ENCODE results near the gene STRC.
"Not testable (repeated sequence)": the region's sequence is repeated elsewhere in the genome, so short reads cannot be mapped to it uniquely, and the experiment has no call there.

- TF ChIP-seq REST (IDR thresholded peaks at IDR 0.05; ENCODE audit: insufficient replicate concordance, low read depth); CTCF (IDR thresholded peaks at IDR 0.05; ENCODE audit: insufficient read depth, low read length); POLR2AphosphoS5 (IDR thresholded peaks at IDR 0.05; ENCODE audit: low read depth): not testable (repeated sequence)
Measured at GRCh38 chr15:43562753-43563152, 55.8 kb downstream of the STRC start.
